ENCODE results near the gene KRTAP6-3.

DNA sequence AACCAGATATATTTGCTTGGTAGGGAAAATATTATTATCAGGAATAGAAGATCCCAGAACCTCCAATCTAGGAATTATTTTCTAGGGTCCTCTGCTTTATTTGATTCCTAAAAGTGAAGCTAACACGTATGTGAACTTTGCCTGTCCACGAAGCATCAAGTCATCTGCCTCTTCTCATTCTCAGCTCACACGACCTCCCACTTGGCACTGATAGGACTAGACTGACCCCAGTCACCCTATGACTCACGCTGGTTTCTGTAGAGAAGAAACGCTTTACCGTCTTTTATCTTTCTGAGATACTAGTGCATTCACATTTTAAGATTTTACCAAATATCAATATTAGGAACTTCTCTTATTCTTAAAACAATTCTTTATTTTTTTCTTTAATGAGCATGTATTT lies 29.2 kb upstream of the KRTAP6-3 start:
- no peak for TF ChIP-seq CTCF (conservative IDR thresholded peaks at IDR 0.05)
- no peak for TF ChIP-seq ZFX (IDR thresholded peaks at IDR 0.05)

All from C4-2B (cell line).